AG10803 (cell line): Measurements from ENCODE around the gene TRIM66.

Source experiments
- DNase-seq: peaks from one replicate; pipeline ENCODE4 v3.0.0; 2010; ENCODE audit warnings: low read depth
- H3K4me3 ChIP-seq: 2 replicates; pipeline ENCODE4 v1.5.1; 2011; ENCODE audit warnings: mild to moderate bottlenecking, low read length, control low read depth
- CTCF ChIP-seq: conservative IDR thresholded peaks from 2 replicates; pipeline ENCODE4 v1.5.1; 2011; ENCODE audit warnings: mild to moderate bottlenecking, low read length, control low read depth, inconsistent platforms

The TRIM66 gene

GRCh38 chr11:8686325-8686724 lies 3.9 kb upstream of the TRIM66 start:
- TF ChIP-seq CTCF = no peak
- no peak overlapping the region for H3K4me3 ChIP-seq
- no peak for DNase-seq

GRCh38 chr11:8685820-8686219 lies 3.4 kb upstream of the TRIM66 start:
- no peak overlapping the region for H3K4me3 ChIP-seq
- no peak for TF ChIP-seq CTCF
- DNase-seq = no peak

- H3K4me3 ChIP-seq = no peak overlapping the region
- DNase-seq = no peak
- no peak for TF ChIP-seq CTCF
These were observed 2.8 kb upstream of the TRIM66 start for GRCh38 chr11:8685306-8685705.

GRCh38 chr11:8684600-8685290 lies 2.3 kb upstream of the TRIM66 start:
- TF ChIP-seq CTCF = no peak
- no peak for DNase-seq
- peak overlapping the region; percentile 98 for H3K4me3 ChIP-seq

- no peak for TF ChIP-seq CTCF
- H3K4me3 ChIP-seq = peak overlapping the region; percentile 98
- no peak for DNase-seq
These were observed 796 bp upstream of the TRIM66 start for GRCh38 chr11:8683115-8683807.

- TF ChIP-seq CTCF = no peak
- H3K4me3 ChIP-seq = peak overlapping the region; percentile 98
- DNase-seq = no peak
These were observed 595 bp downstream of the TRIM66 start for GRCh38 chr11:8681837-8682302.

GRCh38 chr11:8679006-8679405 lies 3.5 kb downstream of the TRIM66 start:
- DNase-seq = no peak
- TF ChIP-seq CTCF = no peak
- no peak overlapping the region for H3K4me3 ChIP-seq
